ENCODE results near the gene KPNA2. TPM values are rescaled to one million over a fixed set of nuclear protein-coding genes. Genes with fewer than 3 reads are reported as not detected.

KPNA2 gene
- total and polyA plus RNA-seq, 8 donors: 3.3 to 10.5 (median 5.7) TPM

DNA sequence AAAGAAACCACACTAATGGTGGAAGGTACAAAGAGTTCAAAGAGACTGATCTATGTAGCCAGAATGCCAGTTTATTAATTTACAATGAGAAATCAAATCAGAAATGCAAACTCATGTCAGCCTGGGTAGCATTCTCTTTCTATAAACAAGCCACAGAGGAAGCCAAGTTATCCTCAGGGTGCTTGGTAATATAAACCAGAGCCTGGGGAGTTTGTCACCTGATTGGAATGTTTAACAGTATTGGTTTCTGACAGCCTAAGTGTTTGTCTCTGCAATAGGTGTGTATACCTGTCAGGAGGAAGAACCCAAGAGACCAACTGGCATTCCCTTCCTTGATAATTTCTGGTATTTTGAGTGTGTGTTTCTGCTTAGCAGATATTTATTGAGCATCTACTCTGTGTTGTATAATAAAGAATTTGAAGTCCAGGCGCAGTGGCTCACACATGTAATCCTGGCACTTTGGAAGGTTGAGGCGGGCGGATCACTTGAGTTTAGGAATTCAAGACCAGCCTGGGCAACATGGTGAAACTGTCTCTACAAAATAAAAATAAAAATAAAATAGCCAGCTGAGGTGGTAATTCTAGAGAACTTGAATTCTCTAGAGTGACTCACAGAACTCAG is 36.1 kb upstream of the KPNA2 start:
- WGBS, 2 donors: 93 to 97% methylated on average over 3 of the region's 3 CpGs
- H3K4me3 ChIP-seq: no peak overlapping the region
- H3K4me1 ChIP-seq: peaks cover 6 to 8% (median 7%) of the 10 kb centered on the region in 3 donors
- DNase-seq (no peak), ATAC-seq (peak in 1 of 4 donors; percentile 25), FAIRE-seq (no peak)
- H3K36me3 ChIP-seq: no peaks in the 10 kb centered on the region
- H3K9me3 ChIP-seq: no peaks in the 10 kb centered on the region
- intact Hi-C loops (cut with DNase I): no loop called here
- H3K27ac ChIP-seq: no peak overlapping the region
- TF ChIP-seq, protein P1, sequence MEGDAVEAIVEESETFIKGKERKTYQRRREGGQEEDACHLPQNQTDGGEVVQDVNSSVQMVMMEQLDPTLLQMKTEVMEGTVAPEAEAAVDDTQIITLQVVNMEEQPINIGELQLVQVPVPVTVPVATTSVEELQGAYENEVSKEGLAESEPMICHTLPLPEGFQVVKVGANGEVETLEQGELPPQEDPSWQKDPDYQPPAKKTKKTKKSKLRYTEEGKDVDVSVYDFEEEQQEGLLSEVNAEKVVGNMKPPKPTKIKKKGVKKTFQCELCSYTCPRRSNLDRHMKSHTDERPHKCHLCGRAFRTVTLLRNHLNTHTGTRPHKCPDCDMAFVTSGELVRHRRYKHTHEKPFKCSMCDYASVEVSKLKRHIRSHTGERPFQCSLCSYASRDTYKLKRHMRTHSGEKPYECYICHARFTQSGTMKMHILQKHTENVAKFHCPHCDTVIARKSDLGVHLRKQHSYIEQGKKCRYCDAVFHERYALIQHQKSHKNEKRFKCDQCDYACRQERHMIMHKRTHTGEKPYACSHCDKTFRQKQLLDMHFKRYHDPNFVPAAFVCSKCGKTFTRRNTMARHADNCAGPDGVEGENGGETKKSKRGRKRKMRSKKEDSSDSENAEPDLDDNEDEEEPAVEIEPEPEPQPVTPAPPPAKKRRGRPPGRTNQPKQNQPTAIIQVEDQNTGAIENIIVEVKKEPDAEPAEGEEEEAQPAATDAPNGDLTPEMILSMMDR (IDR thresholded peaks at IDR 0.05): no peak
- no peaks in the 10 kb centered on the region for H3K27me3 ChIP-seq

GRCh38 chr17:68004201-68004600 is 31.3 kb upstream of the KPNA2 start:
- FAIRE-seq: no peak
- WGBS, 2 donors: 81 to 83% methylated on average over 3 of the region's 3 CpGs
- intact Hi-C loops (cut with DNase I): no loop called here

DNA sequence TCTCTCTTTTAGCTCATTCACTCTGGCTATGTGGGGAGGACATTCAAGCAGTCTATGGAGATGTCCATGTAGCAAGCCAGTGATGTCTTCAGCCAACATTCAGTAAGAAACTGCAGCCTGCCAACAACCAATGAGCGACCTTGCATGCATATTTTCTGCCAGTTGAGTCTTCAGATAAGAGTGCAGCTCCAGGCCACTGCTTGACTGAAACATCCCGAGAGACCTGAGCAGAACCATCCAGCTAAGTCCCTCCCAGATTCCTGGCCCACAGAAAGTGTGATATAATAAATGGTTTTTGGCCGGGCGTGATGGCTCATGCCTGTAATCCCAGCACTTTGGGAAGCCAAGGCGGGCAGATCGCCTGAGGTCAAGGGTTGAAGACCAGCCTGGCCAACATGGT is 28.7 kb upstream of the KPNA2 start:
- H3K27me3 ChIP-seq: no peaks in the 10 kb centered on the region
- FAIRE-seq: no peak
- no peaks in the 10 kb centered on the region for H3K36me3 ChIP-seq
- ATAC-seq: peak in 2 of 4 donors; percentile 34
- no peak overlapping the region for H3K4me3 ChIP-seq
- intact Hi-C loops (cut with DNase I): no loop called here
- 59 to 65% methylated on average over 6 of the region's 6 CpGs for WGBS, 2 donors
- H3K9me3 ChIP-seq: no peaks in the 10 kb centered on the region
- H3K27ac ChIP-seq: no peak overlapping the region
- TF ChIP-seq, protein P1 (IDR thresholded peaks at IDR 0.05): no peak
- no peak for DNase-seq
- no peaks in the 10 kb centered on the region for H3K4me1 ChIP-seq

More at GRCh38 chr17:68004201-68004600, 31.3 kb upstream of the KPNA2 start:
- Histone ChIP-seq H3K4me1 (no peaks in the 10 kb centered on the region), H3K36me3 (no peaks in the 10 kb centered on the region), H3K4me3 (no peak overlapping the region), H3K27ac (no peak overlapping the region), H3K27me3 (no peaks in the 10 kb centered on the region), H3K9me3 (no peaks in the 10 kb centered on the region)
- no peak for ATAC-seq
- TF ChIP-seq, protein P1 (IDR thresholded peaks at IDR 0.05): no peak
- no peak for DNase-seq

- FAIRE-seq: no peak
- intact Hi-C loops (cut with DNase I): no loop called here
- peak in 3 of 4 donors; percentile 85 to 92 (median 87) for ATAC-seq
- TF ChIP-seq, protein P1 (IDR thresholded peaks at IDR 0.05): peak; percentile 27 to 63 (median 47)
- Histone ChIP-seq H3K4me3 (no peak overlapping the region), H3K9me3 (no peaks in the 10 kb centered on the region), H3K36me3 (no peaks in the 10 kb centered on the region), H3K27me3 (no peaks in the 10 kb centered on the region), H3K4me1 (no peaks in the 10 kb centered on the region), H3K27ac (no peak overlapping the region)
- 38 to 40% methylated on average over 20 of the region's 20 CpGs for WGBS, 2 donors
- DNase-seq: peak in 3 of 6 donors; percentile 43 to 81 (median 46)
Observed at GRCh38 chr17:68011199-68011665, 24.3 kb upstream of the KPNA2 start.

GRCh38 chr17:68013385-68013784 is 22.1 kb upstream of the KPNA2 start:
- Histone ChIP-seq H3K9me3 (no peaks in the 10 kb centered on the region), H3K4me3 (no peak overlapping the region), H3K4me1 (no peaks in the 10 kb centered on the region), H3K36me3 (no peaks in the 10 kb centered on the region), H3K27ac (no peak overlapping the region), H3K27me3 (no peaks in the 10 kb centered on the region)
- TF ChIP-seq, protein P1 (IDR thresholded peaks at IDR 0.05): no peak
- FAIRE-seq (no peak), DNase-seq (no peak), ATAC-seq (no peak)
- intact Hi-C loops (cut with DNase I): no loop called here

Measured in pancreas (tissue), 10 donors.